Common myeloid progenitor, CD34-positive (primary cell): ENCODE results near the gene HILPDA.
A peak's percentile ranks its signal among the peaks of the same experiment; 100 is the strongest.
"Not testable (repeated sequence)": the region's sequence is repeated elsewhere in the genome, so short reads cannot be mapped to it uniquely, and the experiment has no call there.

Source experiments
- CTCF ChIA-PET: fragments of 350-600 bp; sonication (Branson Sonifier 250); formaldehyde crosslinking; loops from one replicate; lab custom pipeline; 2021; ENCODE audit warnings: antibody characterized with exemption; lab: Charles Lee
- POLR2A ChIA-PET: fragments of 350-600 bp; sonication (Branson Sonifier 250); formaldehyde crosslinking; loops from one replicate; lab custom pipeline; 2021; ENCODE audit warnings: antibody characterized with exemption; lab: Charles Lee
- DNase-seq, 3 donors: peaks; one replicate each; pipeline versions ENCODE4 v3.0.0 to v3.0.0-alpha.2; 2013
- H3K27ac ChIP-seq, 2 experiments: 1 replicate in 1 of 2; 2 replicates in 1 of 2; pipeline ENCODE4 v1.7.0; 2013; ENCODE audit warnings: inconsistent platforms in 2 of 2, low read length in 2 of 2, mild to moderate bottlenecking in 2 of 2, low read depth in 1 of 2, moderate library complexity in 1 of 2; ENCODE audit not compliant: severe bottlenecking in 2 of 2, insufficient read depth in 1 of 2, poor library complexity in 1 of 2
- H3K27me3 ChIP-seq, 5 experiments: replicated peaks in 2 of 5; 1 replicate in 3 of 5; 2 replicates in 2 of 5; pipeline versions ENCODE4 v1.6.1 to v1.7.0; 2013; ENCODE audit warnings: low read length in 4 of 5, mild to moderate bottlenecking in 2 of 5, moderate library complexity in 2 of 5, inconsistent platforms in 1 of 5; ENCODE audit not compliant: insufficient read depth in 5 of 5, control insufficient read depth in 4 of 5
- H3K36me3 ChIP-seq, 4 experiments: 1 replicate in 2 of 4; 2 replicates in 2 of 4; pipeline versions ENCODE4 v1.6.1 to v1.7.0; 2013; ENCODE audit warnings: low read length in 3 of 4, control low read depth in 1 of 4, mild to moderate bottlenecking in 1 of 4; ENCODE audit not compliant: control insufficient read depth in 4 of 4, insufficient read depth in 4 of 4
- H3K4me1 ChIP-seq, 4 experiments: 1 replicate in 3 of 4; 2 replicates in 1 of 4; pipeline versions ENCODE4 v1.6.1 to v1.7.1; 2013; ENCODE audit warnings: low read length in 3 of 4, mild to moderate bottlenecking in 3 of 4, control low read depth in 1 of 4, inconsistent platforms in 1 of 4, moderate library complexity in 1 of 4; ENCODE audit not compliant: control insufficient read depth in 4 of 4, insufficient read depth in 4 of 4; ENCODE audit errors: control extremely low read depth in 1 of 4
- H3K4me3 ChIP-seq, 7 experiments: 1 replicate in 4 of 7; 2 replicates in 3 of 7; pipeline versions ENCODE4 v1.5.1 to v1.7.0; 2013; ENCODE audit warnings: mild to moderate bottlenecking in 7 of 7, low read length in 6 of 7, moderate library complexity in 6 of 7, inconsistent platforms in 2 of 7, low read depth in 2 of 7, control low read depth in 1 of 7; ENCODE audit not compliant: insufficient read depth in 4 of 7, control insufficient read depth in 1 of 7; ENCODE audit errors: extremely low read depth in 1 of 7
- H3K9me3 ChIP-seq, 5 experiments: 1 replicate in 4 of 5; 2 replicates in 1 of 5; pipeline versions ENCODE4 v1.6.1 to v1.7.1; 2013; ENCODE audit warnings: low read length in 4 of 5, mild to moderate bottlenecking in 2 of 5, inconsistent platforms in 1 of 5, low read depth in 1 of 5, moderate library complexity in 1 of 5; ENCODE audit not compliant: control insufficient read depth in 4 of 5, insufficient read depth in 2 of 5; ENCODE audit errors: control extremely low read depth in 1 of 5
- WGBS: methylation state at CpG from one replicate; pipeline ENCODE4 v1.1.5; 2013; ENCODE audit not compliant: insufficient coverage; 5-methylcytosine and 5-hydroxymethylcytosine counted together

Gene HILPDA

GRCh38 chr7:128450913-128451312 is 4.8 kb upstream of the HILPDA start:
- Histone ChIP-seq H3K27ac (no peak overlapping the region), H3K4me1 (peaks cover 3 to 8% (median 7%) of the 10 kb centered on the region in 4 experiments), H3K9me3 (no peaks in the 10 kb centered on the region), H3K4me3 (no peak overlapping the region), H3K36me3 (no peaks in the 10 kb centered on the region), H3K27me3 (peaks cover 0 to 4% (median 0%) of the 10 kb centered on the region in 5 experiments)
- 100% methylated on average over 3 of the region's 5 CpGs for WGBS
- ChIA-PET POLR2A (no interaction called here), CTCF (interaction anchor here (1.1 to 5.6 kb wide), 3 partner anchors 23 to 103 kb away, joined by 3 to 56 read pairs (median 3); no protein-coding TSS in a partner anchor)
- DNase-seq = no peak

GRCh38 chr7:128452552-128452951 is 3.1 kb upstream of the HILPDA start:
- POLR2A ChIA-PET = no interaction called here
- Histone ChIP-seq H3K4me3 (no peak overlapping the region), H3K4me1 (peaks cover 3 to 19% (median 16%) of the 10 kb centered on the region in 4 experiments), H3K36me3 (peaks cover 0 to 5% (median 2%) of the 10 kb centered on the region in 4 experiments), H3K9me3 (no peaks in the 10 kb centered on the region), H3K27me3 (peaks cover 0 to 4% (median 0%) of the 10 kb centered on the region in 5 experiments), H3K27ac (no peak overlapping the region)
- no peak for DNase-seq
- no CpG with 5 or more reads among the region's 1 CpG for WGBS
- CTCF ChIA-PET = interaction anchor here (1.3 to 5.6 kb wide), 6 partner anchors 9 to 390 kb away, joined by 3 to 56 read pairs (median 4); no protein-coding TSS in a partner anchor

- ChIA-PET CTCF (interaction anchor here (0.6 to 5.6 kb wide), 12 partner anchors 9 to 1039 kb away, joined by 3 to 56 read pairs (median 4); no protein-coding TSS in a partner anchor), POLR2A (no interaction called here)
- Histone ChIP-seq H3K36me3 (peaks cover 0 to 9% (median 3%) of the 10 kb centered on the region in 4 experiments), H3K27me3 (peaks cover 0 to 4% (median 0%) of the 10 kb centered on the region in 5 experiments), H3K9me3 (no peaks in the 10 kb centered on the region), H3K4me3 (no peak overlapping the region), H3K4me1 (peaks cover 7 to 26% (median 19%) of the 10 kb centered on the region in 4 experiments), H3K27ac (peak overlapping the region in 1 of 2 experiments; percentile 85)
- WGBS = 94% methylated on average over 18 of the region's 23 CpGs
- DNase-seq = no peak
Observed at GRCh38 chr7:128453836-128454804, 1.6 kb upstream of the HILPDA start.

GRCh38 chr7:128454808-128455542 is 703 bp upstream of the HILPDA start:
- H3K9me3 ChIP-seq = no peaks in the 10 kb centered on the region
- peaks cover 0 to 4% (median 0%) of the 10 kb centered on the region in 5 experiments for H3K27me3 ChIP-seq
- ChIA-PET CTCF (interaction anchor here (0.7 to 5.6 kb wide), 7 partner anchors 11 to 111 kb away, joined by 3 to 56 read pairs (median 4); partner anchors contain the start of gene RBM28), POLR2A (interaction anchor here (0.7 kb wide), 1 partner anchor 95 kb away, joined by 5 read pairs; no protein-coding TSS in a partner anchor)
- H3K4me3 ChIP-seq = peak overlapping the region; percentile 77 to 98 (median 88)
- H3K27ac ChIP-seq = peak overlapping the region in 1 of 2 experiments; percentile 85
- peaks cover 0 to 9% (median 3%) of the 10 kb centered on the region in 4 experiments for H3K36me3 ChIP-seq
- 64% methylated on average over 19 of the region's 25 CpGs for WGBS
- H3K4me1 ChIP-seq = peaks cover 7 to 32% (median 21%) of the 10 kb centered on the region in 4 experiments
- peak in 2 of 3 donors; percentile 43 to 46 for DNase-seq

GRCh38 chr7:128456255-128456725 is 612 bp downstream of the HILPDA start:
- DNase-seq = no peak
- ChIA-PET POLR2A (no interaction called here), CTCF (interaction anchor here (2.1 to 5.6 kb wide), 2 partner anchors 28 to 29 kb away, joined by 33 to 56 read pairs; no protein-coding TSS in a partner anchor)
- Histone ChIP-seq H3K27me3 (peaks cover 0 to 4% (median 0%) of the 10 kb centered on the region in 5 experiments), H3K4me1 (peaks cover 7 to 32% (median 21%) of the 10 kb centered on the region in 4 experiments), H3K36me3 (peaks cover 0 to 9% (median 3%) of the 10 kb centered on the region in 4 experiments), H3K4me3 (peak overlapping the region; percentile 77 to 98 (median 88)), H3K9me3 (no peaks in the 10 kb centered on the region), H3K27ac (peak overlapping the region in 1 of 2 experiments; percentile 67)
- 0% methylated on average over 1 of the region's 5 CpGs for WGBS

GRCh38 chr7:128457385-128457784 is 1.7 kb downstream of the HILPDA start:
- H3K9me3 ChIP-seq, DNase-seq, H3K36me3 ChIP-seq, POLR2A ChIA-PET, H3K27ac ChIP-seq, H3K27me3 ChIP-seq: not testable (repeated sequence)
- CTCF ChIA-PET = interaction anchor here (0.9 to 2.1 kb wide), 8 partner anchors 12 to 110 kb away, joined by 3 to 33 read pairs (median 3); no protein-coding TSS in a partner anchor
- peaks cover 7 to 32% (median 21%) of the 10 kb centered on the region in 4 experiments for H3K4me1 ChIP-seq
- WGBS = 98% methylated on average over 5 of the region's 6 CpGs
- H3K4me3 ChIP-seq = peak overlapping the region in 1 of 7 experiments; percentile 98
